Endothelial cell of coronary artery (primary cell): ENCODE results near the gene PTPN9. TPM values are rescaled to one million over a fixed set of nuclear protein-coding genes. Genes with fewer than 3 reads are reported as not detected.

Experiments
- total RNA-seq: library from RNA; depleted of rRNA; stranded (reverse); fragments of >200 nt; gene quantifications from 2 replicates; pipeline ENCODE4 v1.2.3, GENCODE V29; 2014

The PTPN9 gene
- 20.0 and 21.3 TPM in 2 replicates for total RNA-seq

GRCh38 chr15:75578948-75579920 lies at the start of gene PTPN9:
PTPN9 (minus strand) TSS chr15:75579315; CDS start chr15:75578776, 539 bp downstream.

GRCh38 chr15:75625542-75626347 lies 46.6 kb upstream of the PTPN9 start, which contains the start of gene SNUPN:
SNUPN (minus strand) TSS chr15:75625725; CDS start chr15:75621051, 4,674 bp downstream.

DNA sequence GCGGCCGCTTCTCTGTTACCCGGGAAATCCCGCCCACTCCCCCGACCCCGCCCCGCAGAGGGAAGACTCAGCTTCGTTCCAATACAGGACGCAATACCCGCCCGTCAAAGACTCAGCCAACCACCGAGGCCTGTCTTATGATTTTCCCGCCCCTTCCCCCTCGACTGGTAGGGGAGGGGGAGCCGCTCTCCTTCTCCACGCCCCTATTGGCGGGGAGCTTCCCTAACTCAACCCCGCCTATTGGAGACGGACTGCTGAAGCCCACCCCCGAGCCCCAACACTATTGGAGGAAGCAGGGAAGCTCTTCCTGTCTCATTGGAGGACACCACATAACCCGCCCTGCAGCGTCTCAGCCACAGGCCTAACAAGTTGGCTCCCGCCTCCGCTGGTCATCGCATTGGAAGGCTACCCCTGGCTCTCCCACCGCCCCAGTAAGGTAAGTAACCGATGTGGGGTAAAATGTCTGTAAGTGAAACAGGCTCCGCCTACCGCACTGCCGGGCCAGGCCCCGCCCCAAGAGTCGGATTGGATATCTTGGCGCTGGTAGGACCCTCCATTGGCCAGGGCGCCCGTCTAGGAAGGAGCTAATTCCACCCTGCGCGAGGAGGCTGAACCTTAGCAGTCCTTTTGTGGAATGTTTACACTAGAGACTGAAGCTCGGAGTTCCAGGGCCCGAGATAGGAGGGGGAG lies 127.3 kb downstream of the PTPN9 start, which contains the start of gene SIN3A:
Gene SIN3A (minus strand): TSS at position 17 of the 690 bp plus-strand sequence. CDS start 21,315 bp downstream, outside the sequence.

Other genes with a start within 250 kb of the PTPN9 start
- 57.6 and 96.6 TPM in 2 replicates for gene COMMD4, start 243.3 kb downstream of the PTPN9 start, total RNA-seq
- 9.4 and 10.8 TPM in 2 replicates for gene NEIL1, start 232.3 kb downstream of the PTPN9 start, total RNA-seq
- 97.3 and 152 TPM in 2 replicates for gene MAN2C1, start 210.7 kb downstream of the PTPN9 start, total RNA-seq
- 22.5 and 27.9 TPM in 2 replicates for gene SIN3A, start 127.6 kb downstream of the PTPN9 start, total RNA-seq
- gene SNUPN, start 46.4 kb upstream of the PTPN9 start, total RNA-seq = 19.7 and 20.6 TPM in 2 replicates
- 65.3 and 75.2 TPM in 2 replicates for gene IMP3, start 60.9 kb upstream of the PTPN9 start, total RNA-seq
- 5.8 and 17.6 TPM in 2 replicates for gene SNX33, start 68.6 kb upstream of the PTPN9 start, total RNA-seq
- under 0.01 and 8.9 TPM in 2 replicates for gene CSPG4, start 133.5 kb upstream of the PTPN9 start, total RNA-seq